Naive B cell (primary cell): ENCODE results near the gene SERPINA5. TPM values are rescaled to one million over a fixed set of nuclear protein-coding genes. Genes with fewer than 3 reads are reported as not detected.
A peak's percentile ranks its signal among the peaks of the same experiment; 100 is the strongest.

ENCODE experiments used
- ATAC-seq, 2 donors: fragments of 150-1000 bp; cut with Tn5 transposase; 2 replicates each; pipeline ENCODE4 v1.10.0; 2021; ENCODE audit warnings: low read depth in 2 of 2, mild to moderate bottlenecking in 2 of 2, moderate library complexity in 2 of 2
- DNase-seq: peaks from one replicate; pipeline ENCODE4 v3.0.0; 2022
- H3K27ac Mint-ChIP-seq, 6 donors: one replicate each; pipeline ENCODE4 v1.8.0; 2020 to 2022; ENCODE audit warnings: mild to moderate bottlenecking in 6 of 6, mixed read lengths in 6 of 6, moderate library complexity in 5 of 6, inconsistent platforms in 2 of 6
- H3K27me3 Mint-ChIP-seq, 3 donors: one replicate each; pipeline ENCODE4 v1.8.0; 2021 to 2022; ENCODE audit warnings: mixed read lengths in 3 of 3, mild to moderate bottlenecking in 1 of 3
- H3K36me3 Mint-ChIP-seq, 2 donors: one replicate each; pipeline ENCODE4 v1.8.0; 2020 to 2022; ENCODE audit warnings: mixed read lengths in 2 of 2, inconsistent platforms in 1 of 2, mild to moderate bottlenecking in 1 of 2
- H3K4me1 Mint-ChIP-seq, 3 donors: one replicate each; pipeline ENCODE4 v1.8.0; 2020 to 2022; ENCODE audit warnings: mixed read lengths in 3 of 3, inconsistent platforms in 1 of 3, mild to moderate bottlenecking in 1 of 3, moderate library complexity in 1 of 3
- H3K4me3 Mint-ChIP-seq, 8 donors: one replicate each; pipeline ENCODE4 v1.8.0; 2020 to 2022; ENCODE audit warnings: mild to moderate bottlenecking in 8 of 8, mixed read lengths in 8 of 8, moderate library complexity in 8 of 8, inconsistent platforms in 2 of 8
- H3K9me3 Mint-ChIP-seq, 7 donors: one replicate each; pipeline ENCODE4 v1.8.0; 2020 to 2022; ENCODE audit warnings: mixed read lengths in 7 of 7, mild to moderate bottlenecking in 5 of 7, inconsistent platforms in 2 of 7, moderate library complexity in 1 of 7
- polyA plus RNA-seq, 6 donors: library from polyadenylated mRNA; unstranded; fragments of 300-500 nt; fragmentation: Illumina TruSeq; gene quantifications; one replicate each; pipeline ENCODE4 v1.2.3, GENCODE V29; 2021; ENCODE audit warnings: low read depth in 6 of 6

The SERPINA5 gene
- polyA plus RNA-seq, 6 donors from 2014 or later = not detected

DNA sequence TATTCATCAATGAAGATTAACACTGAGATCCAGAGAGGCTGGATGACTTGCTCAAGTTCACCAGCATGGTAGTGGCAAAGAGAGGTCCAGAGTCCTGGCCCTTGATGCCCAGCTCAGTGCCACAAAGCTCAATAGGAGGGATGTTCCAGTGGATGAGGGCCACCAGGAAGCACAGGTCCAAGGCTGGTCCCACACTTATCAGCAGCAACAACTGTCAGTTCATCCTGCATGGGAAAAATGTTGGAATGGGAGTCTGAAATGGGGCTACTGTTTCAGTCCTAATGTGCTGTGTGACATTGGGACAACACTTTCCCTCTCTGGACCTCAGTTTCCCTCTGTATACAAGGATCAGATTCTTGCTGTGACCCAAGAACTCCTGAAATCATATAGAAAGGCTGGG lies 11.2 kb downstream of the SERPINA5 start:
- Mint-ChIP-seq H3K4me3 (peak overlapping the region in 1 of 8 donors; percentile 55), H3K36me3 (peaks cover 0 to 11% of the 10 kb centered on the region in 2 donors), H3K9me3 (peaks cover 0 to 11% (median 4%) of the 10 kb centered on the region in 7 donors), H3K27me3 (peaks cover 0 to 24% (median 8%) of the 10 kb centered on the region in 3 donors), H3K27ac (no peak overlapping the region), H3K4me1 (peaks cover 0 to 4% (median 0%) of the 10 kb centered on the region in 3 donors)
- DNase-seq (no peak), ATAC-seq (no peak)

DNA sequence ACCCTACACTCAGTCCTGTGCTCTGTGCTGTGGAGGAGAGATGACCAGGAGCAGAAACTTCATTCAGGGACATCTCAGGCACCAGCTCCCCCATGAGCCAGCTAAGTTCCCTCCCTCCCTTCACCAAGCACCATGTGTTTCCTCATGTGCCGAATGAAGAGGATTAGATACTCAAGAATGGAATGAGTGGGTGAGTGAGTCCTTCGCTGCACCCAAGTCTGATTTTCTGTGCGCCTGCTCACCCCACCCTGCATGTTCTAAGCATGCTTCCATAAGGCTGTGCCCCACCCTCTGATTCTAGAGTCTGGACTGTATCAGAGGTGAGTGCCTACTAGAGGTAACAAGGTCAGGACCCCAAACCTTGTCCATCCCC lies 12.1 kb downstream of the SERPINA5 start:
- Mint-ChIP-seq H3K4me3 (no peak overlapping the region), H3K9me3 (peaks cover 0 to 11% (median 4%) of the 10 kb centered on the region in 7 donors), H3K27me3 (peaks cover 0 to 24% (median 8%) of the 10 kb centered on the region in 3 donors), H3K36me3 (peaks cover 0 to 11% of the 10 kb centered on the region in 2 donors), H3K27ac (no peak overlapping the region), H3K4me1 (peaks cover 0 to 4% (median 0%) of the 10 kb centered on the region in 3 donors)
- DNase-seq (no peak), ATAC-seq (no peak)

DNA sequence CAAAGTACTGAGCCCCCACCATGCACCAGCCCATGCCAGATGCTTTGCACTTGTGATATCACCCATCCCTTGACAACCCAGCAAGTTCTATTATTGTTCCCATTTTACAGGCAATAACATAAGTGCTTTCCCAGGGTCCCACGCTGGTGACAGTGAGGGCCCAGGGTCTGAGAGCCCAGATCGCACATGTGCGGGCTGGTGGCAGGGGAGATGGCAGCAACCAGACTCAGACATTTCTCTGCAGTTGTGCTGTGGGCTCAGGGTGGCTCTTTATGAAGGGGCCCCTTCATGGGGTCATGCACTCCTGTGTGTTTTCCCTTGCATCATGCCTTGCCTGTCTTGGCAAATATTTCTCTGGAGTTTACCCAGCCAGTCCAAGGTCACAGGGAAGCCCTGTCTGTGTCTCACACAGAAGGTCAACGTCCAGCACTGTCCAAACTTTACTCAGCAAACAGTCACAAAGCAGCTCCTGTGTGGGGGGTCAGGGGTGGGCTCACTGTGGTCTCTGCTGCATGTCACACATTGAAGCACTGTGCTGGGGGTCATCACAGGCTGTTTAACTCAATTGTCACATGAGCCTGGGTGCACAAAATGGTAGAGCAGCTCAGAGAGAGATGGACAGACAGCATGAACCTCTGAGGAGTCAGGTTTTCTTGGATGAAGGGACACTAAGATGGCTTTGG lies 12.7 kb downstream of the SERPINA5 start:
- peaks cover 0 to 24% (median 8%) of the 10 kb centered on the region in 3 donors for H3K27me3 Mint-ChIP-seq
- H3K9me3 Mint-ChIP-seq = peaks cover 0 to 11% (median 4%) of the 10 kb centered on the region in 7 donors
- DNase-seq = no peak
- no peak for ATAC-seq
- H3K27ac Mint-ChIP-seq = no peak overlapping the region
- H3K36me3 Mint-ChIP-seq = peaks cover 0 to 11% of the 10 kb centered on the region in 2 donors
- H3K4me3 Mint-ChIP-seq = no peak overlapping the region
- H3K4me1 Mint-ChIP-seq = peaks cover 0 to 4% (median 0%) of the 10 kb centered on the region in 3 donors

GRCh38 chr14:94594441-94594840 lies 13.2 kb downstream of the SERPINA5 start:
- no peak overlapping the region for H3K27ac Mint-ChIP-seq
- peaks cover 0 to 24% (median 8%) of the 10 kb centered on the region in 3 donors for H3K27me3 Mint-ChIP-seq
- peaks cover 0 to 11% of the 10 kb centered on the region in 2 donors for H3K36me3 Mint-ChIP-seq
- H3K4me3 Mint-ChIP-seq = no peak overlapping the region
- H3K9me3 Mint-ChIP-seq = peaks cover 0 to 11% (median 4%) of the 10 kb centered on the region in 7 donors
- peaks cover 0 to 4% (median 0%) of the 10 kb centered on the region in 3 donors for H3K4me1 Mint-ChIP-seq
- no peak for DNase-seq
- ATAC-seq = no peak

GRCh38 chr14:94595912-94596311 lies 14.7 kb downstream of the SERPINA5 start:
- H3K27me3 Mint-ChIP-seq = peaks cover 3 to 28% (median 8%) of the 10 kb centered on the region in 3 donors
- DNase-seq = no peak
- no peak for ATAC-seq
- no peak overlapping the region for H3K27ac Mint-ChIP-seq
- H3K9me3 Mint-ChIP-seq = peaks cover 0 to 10% (median 2%) of the 10 kb centered on the region in 7 donors
- peaks cover 0 to 7% of the 10 kb centered on the region in 2 donors for H3K36me3 Mint-ChIP-seq
- no peak overlapping the region for H3K4me3 Mint-ChIP-seq
- peaks cover 0 to 4% (median 0%) of the 10 kb centered on the region in 3 donors for H3K4me1 Mint-ChIP-seq

DNA sequence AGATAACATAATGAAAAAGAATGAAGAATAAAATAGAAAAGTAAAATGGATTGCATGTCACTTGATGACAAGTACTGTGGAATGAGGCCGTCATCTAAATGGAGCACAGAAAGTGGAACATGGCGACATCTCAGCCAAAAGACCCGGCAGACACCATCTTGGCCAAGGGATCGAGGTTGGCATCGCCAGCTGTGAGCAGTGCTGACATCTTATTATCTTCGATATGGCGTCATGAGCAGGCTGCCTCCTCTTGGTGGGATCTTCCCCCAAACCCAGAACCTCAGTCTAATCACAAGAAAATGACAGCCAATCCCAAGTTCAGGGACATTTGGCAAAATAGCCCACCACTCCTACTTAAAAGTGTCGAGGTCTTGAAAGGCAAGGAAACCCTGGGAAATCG lies 15.1 kb downstream of the SERPINA5 start:
- Mint-ChIP-seq H3K27me3 (peaks cover 5 to 28% (median 7%) of the 10 kb centered on the region in 3 donors), H3K4me3 (no peak overlapping the region), H3K36me3 (peaks cover 0 to 3% of the 10 kb centered on the region in 2 donors), H3K27ac (no peak overlapping the region), H3K4me1 (peaks cover 0 to 1% (median 0%) of the 10 kb centered on the region in 3 donors), H3K9me3 (peaks cover 0 to 9% (median 2%) of the 10 kb centered on the region in 7 donors)
- ATAC-seq = no peak
- no peak for DNase-seq

DNA sequence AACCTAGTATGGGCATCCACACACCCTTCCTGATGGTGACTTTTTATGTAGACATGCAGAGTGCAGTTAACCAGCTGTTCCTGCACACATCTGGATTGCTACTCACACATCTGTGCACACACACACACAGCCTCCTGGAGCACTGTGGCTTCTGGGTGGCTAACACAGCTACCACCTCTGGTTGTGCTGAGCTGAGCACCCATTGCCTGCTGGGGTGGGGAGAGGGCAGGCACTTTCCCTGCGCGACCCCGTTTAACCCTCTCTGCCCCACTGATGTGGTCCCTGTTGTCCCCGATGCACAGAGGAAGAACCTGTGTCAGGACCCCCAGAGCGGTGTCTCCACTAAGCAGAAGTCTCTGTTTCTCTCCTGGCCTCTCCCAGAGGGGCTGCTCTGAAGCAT lies 16.6 kb downstream of the SERPINA5 start:
- Mint-ChIP-seq H3K4me3 (no peak overlapping the region), H3K9me3 (peaks cover 0 to 5% (median 2%) of the 10 kb centered on the region in 7 donors), H3K27ac (no peak overlapping the region), H3K27me3 (peaks cover 3 to 26% (median 7%) of the 10 kb centered on the region in 3 donors), H3K36me3 (no peaks in the 10 kb centered on the region), H3K4me1 (no peaks in the 10 kb centered on the region)
- DNase-seq (no peak), ATAC-seq (no peak)

GRCh38 chr14:94598506-94598815 lies 17.2 kb downstream of the SERPINA5 start:
- no peaks in the 10 kb centered on the region for H3K36me3 Mint-ChIP-seq
- H3K4me1 Mint-ChIP-seq = no peaks in the 10 kb centered on the region
- no peak for DNase-seq
- no peak for ATAC-seq
- peak overlapping the region in 2 of 6 donors; percentile 42 to 83 for H3K27ac Mint-ChIP-seq
- peaks cover 0 to 5% (median 2%) of the 10 kb centered on the region in 7 donors for H3K9me3 Mint-ChIP-seq
- no peak overlapping the region for H3K4me3 Mint-ChIP-seq
- peaks cover 3 to 26% (median 7%) of the 10 kb centered on the region in 3 donors for H3K27me3 Mint-ChIP-seq

DNA sequence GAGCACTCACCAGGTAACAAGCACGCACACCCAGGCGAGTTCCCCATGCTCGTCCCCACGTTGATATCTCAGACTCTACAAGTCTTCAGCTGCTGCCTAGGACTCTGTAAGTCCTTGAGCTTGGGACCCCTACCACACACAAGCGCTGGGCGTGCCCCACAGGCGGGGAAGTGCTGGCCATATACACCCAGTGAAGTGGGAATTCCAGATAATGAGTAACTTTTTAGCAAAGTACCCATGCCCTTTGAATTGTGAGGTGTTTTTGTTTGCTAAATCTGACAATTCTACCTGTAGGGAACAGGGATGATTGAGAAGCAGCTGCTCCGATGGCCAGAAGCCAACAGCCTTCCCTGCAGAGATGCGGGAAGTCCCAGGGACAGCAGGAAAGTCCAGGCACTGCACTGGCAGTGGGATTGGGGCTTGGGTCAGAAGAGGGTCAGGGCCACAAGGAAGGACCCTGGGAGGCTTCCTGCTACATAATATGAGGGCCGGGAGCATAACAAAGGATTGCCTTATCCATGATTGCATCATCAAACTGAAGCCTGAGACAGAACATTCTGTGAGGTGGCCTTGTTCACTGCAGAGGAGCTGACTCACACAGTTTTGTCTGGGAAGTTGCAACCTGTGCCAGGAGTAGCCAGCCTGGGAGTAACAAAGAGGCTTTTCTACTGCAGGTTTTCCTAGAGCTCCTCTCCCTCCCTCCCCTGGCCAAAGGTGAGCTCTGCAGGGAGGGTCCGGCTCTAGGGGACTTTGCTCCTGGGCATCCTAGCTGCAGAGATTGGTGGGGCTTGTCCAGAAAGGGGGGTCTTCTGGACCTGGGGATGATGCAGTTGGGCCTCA lies 17.8 kb downstream of the SERPINA5 start:
- H3K4me1 Mint-ChIP-seq = no peaks in the 10 kb centered on the region
- H3K27me3 Mint-ChIP-seq = peaks cover 3 to 26% (median 7%) of the 10 kb centered on the region in 3 donors
- H3K36me3 Mint-ChIP-seq = no peaks in the 10 kb centered on the region
- no peak overlapping the region for H3K4me3 Mint-ChIP-seq
- DNase-seq = no peak
- H3K27ac Mint-ChIP-seq = no peak overlapping the region
- ATAC-seq = no peak
- H3K9me3 Mint-ChIP-seq = peaks cover 0 to 5% (median 0%) of the 10 kb centered on the region in 7 donors

GRCh38 chr14:94599656-94600004 lies 18.4 kb downstream of the SERPINA5 start:
- Mint-ChIP-seq H3K4me1 (no peaks in the 10 kb centered on the region), H3K9me3 (peaks cover 0 to 5% (median 0%) of the 10 kb centered on the region in 7 donors), H3K36me3 (no peaks in the 10 kb centered on the region), H3K4me3 (no peak overlapping the region), H3K27ac (no peak overlapping the region), H3K27me3 (peaks cover 0 to 21% (median 7%) of the 10 kb centered on the region in 3 donors)
- ATAC-seq (no peak), DNase-seq (no peak)

DNA sequence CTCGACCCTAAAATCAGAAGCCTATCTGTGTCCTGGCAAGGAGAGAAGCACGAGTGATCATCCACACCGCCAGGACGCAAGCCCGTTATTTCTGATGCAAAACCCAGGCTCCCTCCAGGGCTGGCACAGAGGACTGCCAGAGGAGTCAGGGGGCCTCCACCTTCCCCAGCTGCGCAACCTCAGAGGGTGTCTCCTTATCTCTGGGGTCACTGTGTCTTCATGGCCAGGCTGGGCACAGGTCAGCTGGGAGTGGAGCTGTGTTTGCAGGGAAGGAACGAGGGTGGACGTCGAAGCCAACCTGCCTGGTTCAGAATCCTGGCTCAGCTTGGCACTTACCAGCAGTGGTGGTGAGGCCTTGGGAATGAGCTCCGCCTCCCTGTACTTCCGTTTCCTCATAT lies 18.9 kb downstream of the SERPINA5 start:
- Mint-ChIP-seq H3K27ac (no peak overlapping the region), H3K27me3 (peaks cover 2 to 16% (median 7%) of the 10 kb centered on the region in 3 donors), H3K4me3 (no peak overlapping the region), H3K9me3 (peaks cover 0 to 5% (median 0%) of the 10 kb centered on the region in 7 donors), H3K4me1 (no peaks in the 10 kb centered on the region), H3K36me3 (no peaks in the 10 kb centered on the region)
- no peak for DNase-seq
- no peak for ATAC-seq

GRCh38 chr14:94601884-94602391 lies 20.7 kb downstream of the SERPINA5 start:
- H3K36me3 Mint-ChIP-seq = no peaks in the 10 kb centered on the region
- H3K27me3 Mint-ChIP-seq = peaks cover 4 to 11% (median 7%) of the 10 kb centered on the region in 3 donors
- no peak overlapping the region for H3K27ac Mint-ChIP-seq
- H3K4me1 Mint-ChIP-seq = no peaks in the 10 kb centered on the region
- H3K4me3 Mint-ChIP-seq = no peak overlapping the region
- DNase-seq (no peak), ATAC-seq (no peak)
- H3K9me3 Mint-ChIP-seq = peaks cover 0 to 5% (median 3%) of the 10 kb centered on the region in 7 donors

DNA sequence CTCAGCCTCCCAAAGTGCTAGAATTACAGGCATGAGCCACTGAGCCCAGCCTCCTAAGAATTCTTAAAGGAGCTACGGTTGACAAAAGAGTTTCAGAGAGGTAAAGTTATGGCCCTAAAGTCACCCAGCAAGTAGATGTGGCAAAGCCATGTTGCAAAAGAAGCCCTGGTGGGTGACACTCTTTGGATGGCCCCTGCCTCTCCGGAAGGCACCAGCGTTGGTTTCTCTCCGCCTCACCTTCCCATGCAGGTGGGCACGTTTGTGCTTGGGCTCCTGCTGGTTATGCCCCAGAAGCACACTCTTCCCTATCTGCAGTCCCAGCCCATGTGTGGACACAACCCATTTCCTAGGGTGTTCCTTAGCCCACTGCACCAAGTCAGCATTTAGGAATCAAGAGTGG lies 21.5 kb downstream of the SERPINA5 start:
- ATAC-seq = no peak
- peaks cover 0 to 11% (median 6%) of the 10 kb centered on the region in 7 donors for H3K9me3 Mint-ChIP-seq
- DNase-seq = no peak

More for the DNA sequence above, 21.5 kb downstream of the SERPINA5 start:
- no peak overlapping the region for H3K27ac Mint-ChIP-seq
- peaks cover 4 to 11% (median 7%) of the 10 kb centered on the region in 3 donors for H3K27me3 Mint-ChIP-seq
- no peak overlapping the region for H3K4me3 Mint-ChIP-seq
- H3K4me1 Mint-ChIP-seq = no peaks in the 10 kb centered on the region
- H3K36me3 Mint-ChIP-seq = no peaks in the 10 kb centered on the region
